ENCODE data around the gene ITGBL1. TPM values are rescaled to one million over a fixed set of nuclear protein-coding genes. Genes with fewer than 3 reads are reported as not detected.
A peak's percentile ranks its signal among the peaks of the same experiment; 100 is the strongest.

Gene ITGBL1
- total RNA-seq, 3 donors from 2014 or later, result 0.06 to 2.3 (median 1.1) TPM

GRCh38 chr13:101749584-101749983 is 297.1 kb downstream of the ITGBL1 start:
- Histone ChIP-seq H3K9me3 (no peaks in the 10 kb centered on the region), H3K4me3 (no peak overlapping the region), H3K36me3 (ENCODE audit: low read depth) (no peaks in the 10 kb centered on the region), H3K4me1 (ENCODE audit: low read depth) (no peaks in the 10 kb centered on the region)
- TF ChIP-seq, protein P1, sequence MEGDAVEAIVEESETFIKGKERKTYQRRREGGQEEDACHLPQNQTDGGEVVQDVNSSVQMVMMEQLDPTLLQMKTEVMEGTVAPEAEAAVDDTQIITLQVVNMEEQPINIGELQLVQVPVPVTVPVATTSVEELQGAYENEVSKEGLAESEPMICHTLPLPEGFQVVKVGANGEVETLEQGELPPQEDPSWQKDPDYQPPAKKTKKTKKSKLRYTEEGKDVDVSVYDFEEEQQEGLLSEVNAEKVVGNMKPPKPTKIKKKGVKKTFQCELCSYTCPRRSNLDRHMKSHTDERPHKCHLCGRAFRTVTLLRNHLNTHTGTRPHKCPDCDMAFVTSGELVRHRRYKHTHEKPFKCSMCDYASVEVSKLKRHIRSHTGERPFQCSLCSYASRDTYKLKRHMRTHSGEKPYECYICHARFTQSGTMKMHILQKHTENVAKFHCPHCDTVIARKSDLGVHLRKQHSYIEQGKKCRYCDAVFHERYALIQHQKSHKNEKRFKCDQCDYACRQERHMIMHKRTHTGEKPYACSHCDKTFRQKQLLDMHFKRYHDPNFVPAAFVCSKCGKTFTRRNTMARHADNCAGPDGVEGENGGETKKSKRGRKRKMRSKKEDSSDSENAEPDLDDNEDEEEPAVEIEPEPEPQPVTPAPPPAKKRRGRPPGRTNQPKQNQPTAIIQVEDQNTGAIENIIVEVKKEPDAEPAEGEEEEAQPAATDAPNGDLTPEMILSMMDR (IDR thresholded peaks at IDR 0.05), result no peak
- ATAC-seq (no peak), DNase-seq (no peak)
- intact Hi-C loops (cut with DNase I, micrococcal nuclease), result no loop called here

- no peaks in the 10 kb centered on the region for H3K4me1 ChIP-seq (ENCODE audit: low read depth)
- TF ChIP-seq, protein P1 (IDR thresholded peaks at IDR 0.05), result no peak
- no peak for DNase-seq
- intact Hi-C loops (cut with DNase I, micrococcal nuclease), result loop anchor here in 1 of 2 donors (10.0 kb wide), 1 partner anchor 237 kb away; no protein-coding TSS in a partner anchor
- H3K4me3 ChIP-seq, result no peak overlapping the region
- H3K36me3 ChIP-seq (ENCODE audit: low read depth), result no peaks in the 10 kb centered on the region
- ATAC-seq, result peak; percentile 25
- H3K9me3 ChIP-seq, result no peaks in the 10 kb centered on the region
Measured at GRCh38 chr13:101751488-101751887, 299.0 kb downstream of the ITGBL1 start.

GRCh38 chr13:101752432-101752831 is 300.0 kb downstream of the ITGBL1 start:
- ATAC-seq (no peak), DNase-seq (no peak)
- H3K9me3 ChIP-seq, result no peaks in the 10 kb centered on the region
- TF ChIP-seq, protein P1 (IDR thresholded peaks at IDR 0.05), result no peak
- H3K4me1 ChIP-seq (ENCODE audit: low read depth), result no peaks in the 10 kb centered on the region
- H3K4me3 ChIP-seq, result no peak overlapping the region
- no peaks in the 10 kb centered on the region for H3K36me3 ChIP-seq (ENCODE audit: low read depth)
- intact Hi-C loops (cut with DNase I, micrococcal nuclease), result loop anchor here in 1 of 2 donors (10.0 kb wide), 1 partner anchor 238 kb away; no protein-coding TSS in a partner anchor

GRCh38 chr13:101755228-101755887 is 302.9 kb downstream of the ITGBL1 start:
- no peak for DNase-seq
- intact Hi-C loops (cut with DNase I, micrococcal nuclease), result loop anchor here in 1 of 2 donors (10.0 kb wide), 1 partner anchor 241 kb away; no protein-coding TSS in a partner anchor
- Histone ChIP-seq H3K36me3 (ENCODE audit: low read depth) (no peaks in the 10 kb centered on the region), H3K9me3 (no peaks in the 10 kb centered on the region), H3K4me1 (ENCODE audit: low read depth) (no peaks in the 10 kb centered on the region), H3K4me3 (no peak overlapping the region)
- ATAC-seq, result no peak
- TF ChIP-seq, protein P1 (IDR thresholded peaks at IDR 0.05), result no peak

DNA sequence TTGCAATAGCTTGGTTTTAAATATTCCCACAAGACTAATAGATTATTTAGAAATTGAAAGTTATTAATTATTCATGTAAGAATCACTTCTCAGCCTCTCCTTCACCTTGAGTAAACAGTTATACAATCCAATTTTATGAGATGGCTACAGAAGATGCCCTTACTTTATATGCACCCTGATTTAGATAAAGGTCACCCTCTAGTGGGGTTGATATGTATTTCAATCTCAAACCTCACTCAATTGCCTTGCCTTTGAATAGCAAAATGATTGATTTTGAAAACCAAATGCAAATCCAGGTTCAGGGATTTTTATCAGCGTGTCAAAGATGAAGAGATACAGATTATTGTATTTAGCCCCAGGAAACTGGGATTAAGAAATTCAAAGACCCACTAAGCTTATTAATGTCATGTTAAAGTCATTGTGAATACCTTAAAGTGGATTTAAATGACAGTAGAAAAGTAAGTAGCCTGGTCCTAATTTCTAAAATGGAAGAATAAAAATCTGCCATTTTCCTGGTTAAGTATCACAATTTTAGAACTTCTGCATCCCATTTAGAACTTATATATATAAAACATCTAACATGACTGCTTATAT is 305.1 kb downstream of the ITGBL1 start:
- DNase-seq (no peak), ATAC-seq (peak; percentile 70)
- intact Hi-C loops (cut with DNase I, micrococcal nuclease), result loop anchor here in 1 of 2 donors (10.0 kb wide), 1 partner anchor 243 kb away; no protein-coding TSS in a partner anchor
- Histone ChIP-seq H3K4me3 (no peak overlapping the region), H3K9me3 (no peaks in the 10 kb centered on the region), H3K4me1 (ENCODE audit: low read depth) (no peaks in the 10 kb centered on the region), H3K36me3 (ENCODE audit: low read depth) (no peaks in the 10 kb centered on the region)
- TF ChIP-seq, protein P1 (IDR thresholded peaks at IDR 0.05), result no peak
